Lung (tissue), 12 donors: ENCODE data around the gene PDZD2. TPM values are rescaled to one million over a fixed set of nuclear protein-coding genes. Genes with fewer than 3 reads are reported as not detected.

Experiments used
- ATAC-seq: fragments of 200-7000 bp; cut with Tn5 transposase; one replicate; pipeline ENCODE4 v1.9.1; 2020; ENCODE audit warnings: moderate number of reproducible peaks; ENCODE audit not compliant: insufficient read depth, low FRiP score
- DNase-seq, 3 donors: peaks; one replicate each; pipeline ENCODE4 v3.0.0-alpha.2; 2013 to 2017
- H3K27ac ChIP-seq, 2 donors: one replicate each; pipeline ENCODE4 v1.5.1; 2013; ENCODE audit warnings: mild to moderate bottlenecking in 2 of 2, moderate library complexity in 2 of 2, control low read depth in 1 of 2, inconsistent platforms in 1 of 2, low read depth in 1 of 2, low read length in 1 of 2
- H3K27me3 ChIP-seq, 3 donors: one replicate each; pipeline ENCODE4 v1.5.1; 2013; ENCODE audit warnings: low read length in 2 of 3; ENCODE audit not compliant: control insufficient read depth in 3 of 3, insufficient read depth in 3 of 3
- H3K36me3 ChIP-seq, 4 donors: one replicate each; pipeline ENCODE4 v1.5.1; 2013; ENCODE audit warnings: low read length in 4 of 4, mild to moderate bottlenecking in 1 of 4, moderate library complexity in 1 of 4; ENCODE audit not compliant: control insufficient read depth in 4 of 4, insufficient read depth in 4 of 4
- H3K4me1 ChIP-seq, 5 donors: one replicate each; pipeline ENCODE4 v1.5.1; 2013; ENCODE audit warnings: low read length in 5 of 5, mild to moderate bottlenecking in 2 of 5, moderate library complexity in 1 of 5; ENCODE audit not compliant: control insufficient read depth in 5 of 5, insufficient read depth in 5 of 5
- H3K4me3 ChIP-seq: one replicate; pipeline ENCODE4 v1.5.1; 2013; ENCODE audit warnings: mild to moderate bottlenecking, control low read depth, moderate library complexity
- H3K9ac ChIP-seq, 2 donors: one replicate each; pipeline ENCODE4 v1.5.1; 2013; ENCODE audit warnings: low read length in 2 of 2, control low read depth in 1 of 2; ENCODE audit not compliant: insufficient read depth in 1 of 2
- H3K9me3 ChIP-seq, 4 donors: one replicate each; pipeline ENCODE4 v1.5.1; 2013; ENCODE audit warnings: low read length in 3 of 4, mild to moderate bottlenecking in 1 of 4, moderate library complexity in 1 of 4; ENCODE audit not compliant: control insufficient read depth in 4 of 4, insufficient read depth in 3 of 4
- CTCF ChIP-seq: IDR thresholded peaks from 2 replicates; pipeline ENCODE4 v1.5.1; 2012; ENCODE audit warnings: mild to moderate bottlenecking; ENCODE audit errors: control extremely low read depth, extremely low read depth
- WGBS, 2 donors: extraction: QIAGEN DNeasy Blood & Tissue Kit; methylation state at CpG; one replicate each; pipeline ENCODE4 v1.1.7; 2013; 5-methylcytosine and 5-hydroxymethylcytosine counted together
- polyA plus RNA-seq, 2 donors: library from polyadenylated mRNA; stranded (reverse); fragments of 200-250 nt; gene quantifications; one replicate each; pipeline ENCODE4 v1.2.1, GENCODE V29; 2013
- total RNA-seq, 2 donors: library from RNA; depleted of rRNA in 1 of 2; stranded (reverse); fragments of >200 nt in 1 of 2; gene quantifications; one replicate each; pipeline ENCODE4 v1.2.1, GENCODE V29; 2014 to 2021
- donor health status: control.
- donor health status: control.
- donor health status: Bipolar disorder and iron deficiency.
- donor health status: healthy.
- donor health status: DM: yes; HTN: yes; CAD: no.

PDZD2 gene
- total and polyA plus RNA-seq, 4 donors = 9.2 to 56.3 (median 24.8) TPM

GRCh38 chr5:32029781-32030180 is 390.9 kb downstream of the PDZD2 start:
- TF ChIP-seq CTCF = no peak
- H3K36me3 ChIP-seq = no peaks in the 10 kb centered on the region
- H3K4me3 ChIP-seq = no peak overlapping the region
- peak overlapping the region in 1 of 2 donors; percentile 18 for H3K27ac ChIP-seq
- 76 to 86% methylated on average over 4 of the region's 4 CpGs for WGBS, 2 donors
- ATAC-seq (no peak), DNase-seq (no peak)
- no peaks in the 10 kb centered on the region for H3K27me3 ChIP-seq
- no peak overlapping the region for H3K9ac ChIP-seq
- peaks cover 0 to 31% (median 21%) of the 10 kb centered on the region in 5 donors for H3K4me1 ChIP-seq
- no peaks in the 10 kb centered on the region for H3K9me3 ChIP-seq

DNA sequence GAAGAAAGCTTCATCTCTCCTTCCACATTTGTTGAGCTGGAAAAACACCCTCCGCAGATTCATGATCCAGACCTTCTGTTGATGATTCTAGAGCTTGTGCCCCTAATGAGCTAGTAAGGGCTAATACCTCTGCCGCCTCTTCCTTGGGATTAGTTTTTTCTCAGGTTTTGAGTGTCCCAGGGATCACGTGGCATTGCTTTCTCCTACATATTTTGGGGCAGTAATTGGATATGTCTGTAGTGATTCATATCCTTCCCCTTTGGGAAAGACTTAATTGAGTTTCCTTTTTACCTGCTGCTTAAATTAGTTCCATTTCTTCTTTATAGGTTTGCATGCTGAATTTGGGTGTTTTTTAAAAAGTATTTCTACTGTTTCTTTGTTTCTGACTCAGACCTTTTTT is 391.3 kb downstream of the PDZD2 start:
- H3K9ac ChIP-seq = no peak overlapping the region
- peak overlapping the region in 1 of 2 donors; percentile 18 for H3K27ac ChIP-seq
- no peaks in the 10 kb centered on the region for H3K36me3 ChIP-seq
- DNase-seq (no peak), ATAC-seq (no peak)
- H3K27me3 ChIP-seq = no peaks in the 10 kb centered on the region
- no peaks in the 10 kb centered on the region for H3K9me3 ChIP-seq
- no peak overlapping the region for H3K4me3 ChIP-seq
- no peak for TF ChIP-seq CTCF
- WGBS, 2 donors = 83 to 85% methylated on average over 3 of the region's 3 CpGs
- peaks cover 0 to 31% (median 21%) of the 10 kb centered on the region in 5 donors for H3K4me1 ChIP-seq

GRCh38 chr5:32030686-32031085 is 391.8 kb downstream of the PDZD2 start:
- Histone ChIP-seq H3K9me3 (no peaks in the 10 kb centered on the region), H3K9ac (no peak overlapping the region), H3K27ac (peak overlapping the region in 1 of 2 donors; percentile 56), H3K4me1 (peaks cover 0 to 31% (median 21%) of the 10 kb centered on the region in 5 donors), H3K36me3 (no peaks in the 10 kb centered on the region), H3K27me3 (no peaks in the 10 kb centered on the region), H3K4me3 (no peak overlapping the region)
- no peak for TF ChIP-seq CTCF
- 89% methylated on average over 5 of the region's 5 CpGs for WGBS, 2 donors
- ATAC-seq (no peak), DNase-seq (no peak)

GRCh38 chr5:32031089-32031488 is 392.2 kb downstream of the PDZD2 start:
- H3K36me3 ChIP-seq = no peaks in the 10 kb centered on the region
- 90 to 91% methylated on average over 4 of the region's 4 CpGs for whole genome bisulfite sequencing, 2 donors
- H3K4me3 ChIP-seq = no peak overlapping the region
- H3K27me3 ChIP-seq = no peaks in the 10 kb centered on the region
- peak overlapping the region in 1 of 2 donors; percentile 56 for H3K27ac ChIP-seq
- no peak for DNase-seq
- no peak for ATAC-seq
- H3K4me1 ChIP-seq = peaks cover 0 to 31% (median 21%) of the 10 kb centered on the region in 5 donors
- no peak overlapping the region for H3K9ac ChIP-seq
- H3K9me3 ChIP-seq = no peaks in the 10 kb centered on the region
- no peak for TF ChIP-seq CTCF
